Measurements from ENCODE around the gene COX15. TPM values are rescaled to one million over a fixed set of nuclear protein-coding genes. Genes with fewer than 3 reads are reported as not detected.
"Not testable (repeated sequence)": the region's sequence is repeated elsewhere in the genome, so short reads cannot be mapped to it uniquely, and the experiment has no call there.

Gene COX15
- total and polyA plus RNA-seq, 12 donors: 13.4 to 89.7 (median 63.1) TPM

- H3K9me3 ChIP-seq (replicated peaks in 1 of 3): peaks cover 0 to 13% (median 11%) of the 10 kb centered on the region in 3 donors
- 84 to 88% (median 87%) methylated on average over 3 of the region's 3 CpGs for WGBS, 4 donors
- intact Hi-C loops (cut with DNase I): no loop called here
- no peak overlapping the region for H3K4me3 ChIP-seq
- no peak overlapping the region for H3K27ac ChIP-seq
- no peaks in the 10 kb centered on the region for H3K27me3 ChIP-seq
- H3K36me3 ChIP-seq (replicated peaks in 1 of 2): peaks cover 0 to 66% of the 10 kb centered on the region in 2 donors
- no peak for TF ChIP-seq CTCF (IDR thresholded peaks at IDR 0.05)
- TF ChIP-seq POLR2A (IDR thresholded peaks at IDR 0.05): no peak
- DNase-seq: no peak
- peaks cover 9 to 19% of the 10 kb centered on the region in 2 donors for H3K4me1 ChIP-seq (replicated peaks in 1 of 2)
Observed at GRCh38 chr10:99740933-99741559, 9.1 kb upstream of the COX15 start.

- Histone ChIP-seq H3K4me1 (replicated peaks in 1 of 2) (peaks cover 9 to 19% of the 10 kb centered on the region in 2 donors), H3K36me3 (replicated peaks in 1 of 2) (peaks cover 0 to 58% of the 10 kb centered on the region in 2 donors), H3K27ac (no peak overlapping the region), H3K27me3 (no peaks in the 10 kb centered on the region), H3K9me3 (replicated peaks in 1 of 3) (peaks cover 0 to 13% (median 11%) of the 10 kb centered on the region in 3 donors), H3K4me3 (no peak overlapping the region)
- WGBS, 4 donors: 95 to 98% (median 98%) methylated on average over 2 of the region's 2 CpGs
- intact Hi-C loops (cut with DNase I): no loop called here
- DNase-seq: no peak
- TF ChIP-seq CTCF (IDR thresholded peaks at IDR 0.05): no peak
- no peak for TF ChIP-seq POLR2A (IDR thresholded peaks at IDR 0.05)
Observed at GRCh38 chr10:99740260-99740659, 8.3 kb upstream of the COX15 start.

- H3K27ac ChIP-seq; H3K27me3 ChIP-seq; H3K36me3 ChIP-seq (replicated peaks in 1 of 2); H3K4me3 ChIP-seq; intact Hi-C loops (cut with DNase I); DNase-seq; H3K9me3 ChIP-seq (replicated peaks in 1 of 3): not testable (repeated sequence)
- H3K4me1 ChIP-seq (replicated peaks in 1 of 2): peaks cover 10 to 26% of the 10 kb centered on the region in 2 donors
- 91 to 99% (median 98%) methylated on average over 10 of the region's 10 CpGs for WGBS, 4 donors
Observed at GRCh38 chr10:99734111-99734510, 2.2 kb upstream of the COX15 start.

GRCh38 chr10:99733366-99733765, 1.4 kb upstream of the COX15 start:
- H3K4me1 ChIP-seq (replicated peaks in 1 of 2): peaks cover 10 to 21% of the 10 kb centered on the region in 2 donors
- H3K27ac ChIP-seq: no peak overlapping the region
- TF ChIP-seq CTCF (IDR thresholded peaks at IDR 0.05) (no peak), POLR2A (IDR thresholded peaks at IDR 0.05) (no peak)
- intact Hi-C loops (cut with DNase I): no loop called here
- H3K4me3 ChIP-seq: no peak overlapping the region
- 85 to 95% (median 91%) methylated on average over 8 of the region's 8 CpGs for WGBS, 4 donors
- peaks cover 0 to 9% of the 10 kb centered on the region in 2 donors for H3K36me3 ChIP-seq (replicated peaks in 1 of 2)
- DNase-seq: peak in 1 of 7 donors; percentile 11
- no peaks in the 10 kb centered on the region for H3K9me3 ChIP-seq (replicated peaks in 1 of 3)
- H3K27me3 ChIP-seq: no peaks in the 10 kb centered on the region

All from adrenal gland (tissue), 12 donors.